HepG2 (cell line): ENCODE results near the gene GSPT1. TPM values are rescaled to one million over a fixed set of nuclear protein-coding genes. Genes with fewer than 3 reads are reported as not detected.

ENCODE experiments used
- ATF1 ChIP-seq: IDR thresholded peaks from 2 replicates; pipeline ENCODE4 v1.6.1; 2016; ENCODE audit warnings: mild to moderate bottlenecking, control low read depth
- MEF2D ChIP-seq: sonication (generic); formaldehyde crosslinking; IDR thresholded peaks from 2 replicates; pipeline ENCODE4 v1.5.1; 2020; ENCODE audit warnings: mild to moderate bottlenecking, missing genetic modification reagents
- SOX13 ChIP-seq, 3 experiments: fragments of 450-650 bp in 1 of 3; sonication (generic) in 1 of 3; formaldehyde crosslinking in 1 of 3; IDR thresholded peaks in 2 of 3; conservative IDR thresholded peaks in 1 of 3; 2 replicates each; pipeline versions ENCODE4 v1.5.0 to v1.6.1; 2016 to 2020; ENCODE audit warnings: antibody characterized with exemption in 1 of 3, mild to moderate bottlenecking in 1 of 3, missing compliant biosample characterization in 1 of 3, missing genetic modification reagents in 1 of 3, moderate library complexity in 1 of 3
- ZNF256 ChIP-seq: sonication (generic); formaldehyde crosslinking; conservative IDR thresholded peaks from 2 replicates; pipeline ENCODE4 v1.4.0; 2020; ENCODE audit warnings: missing genetic modification reagents
- ZNF33A ChIP-seq: sonication (generic); formaldehyde crosslinking; IDR thresholded peaks from 2 replicates; pipeline ENCODE4 v1.5.1; 2020; ENCODE audit warnings: missing genetic modification reagents, mild to moderate bottlenecking, moderate library complexity, borderline replicate concordance
- ZNF850 ChIP-seq: sonication (generic); formaldehyde crosslinking; conservative IDR thresholded peaks from 2 replicates; pipeline ENCODE4 v1.9.0; 2021; ENCODE audit warnings: mild to moderate bottlenecking, missing genetic modification reagents
- polyA plus RNA-seq, 8 experiments: library from polyadenylated mRNA; depleted of rRNA in 3 of 8; stranded (reverse) in 7 of 8; unstranded in 1 of 8; fragments of >200 nt; fragmentation: Illumina TruSeq in 4 of 8; extraction: Trizol in 4 of 8; gene quantifications; 2 replicates each; pipeline versions ENCODE4 v1.2.1 to v1.2.3, GENCODE V29; 2011 to 2016; ENCODE audit warnings: low read depth in 4 of 8, missing spikeins in 1 of 8, mixed read lengths in 1 of 8; ENCODE audit not compliant: insufficient read depth in 1 of 8
- total RNA-seq, 5 experiments: library from RNA; depleted of rRNA; stranded (reverse); fragments of >200 nt; fragmentation: Illumina TruSeq; extraction: Trizol; gene quantifications; 2 replicates each; pipeline ENCODE4 v1.2.3, GENCODE V29; 2016; ENCODE audit warnings: low read depth in 1 of 5
- TF ChIP-seq, protein P1 (sequence below): sonication (generic); formaldehyde crosslinking; IDR thresholded peaks from 2 replicates; pipeline ENCODE4 v1.4.0; 2020; ENCODE audit warnings: missing genetic modification reagents
- TF ChIP-seq, protein P2 (sequence below), 2 experiments: sonication (generic) in 1 of 2; formaldehyde crosslinking in 1 of 2; IDR thresholded peaks; 2 replicates each; pipeline versions ENCODE4 v1.4.0 to v1.6.1; 2018 to 2020; ENCODE audit warnings: missing genetic modification reagents in 2 of 2, borderline replicate concordance in 1 of 2, low read depth in 1 of 2, mild to moderate bottlenecking in 1 of 2, missing biosample characterization in 1 of 2
- TF ChIP-seq, protein P3 (sequence below): sonication (generic); formaldehyde crosslinking; IDR thresholded peaks from 2 replicates; pipeline ENCODE4 v1.8.1; 2023; ENCODE audit warnings: missing genetic modification reagents, inconsistent platforms, borderline replicate concordance
- TF ChIP-seq, protein P4 (sequence below): sonication (generic); formaldehyde crosslinking; IDR thresholded peaks from 2 replicates; pipeline ENCODE4 v1.4.0; 2020; ENCODE audit warnings: mild to moderate bottlenecking, missing genetic modification reagents
- TF ChIP-seq, protein P5 (sequence below): sonication (generic); formaldehyde crosslinking; IDR thresholded peaks from 2 replicates; pipeline ENCODE4 v1.4.0; 2020; ENCODE audit warnings: missing genetic modification reagents, borderline replicate concordance
- TF ChIP-seq, protein P6 (sequence below), 2 experiments: fragments of 450-650 bp in 1 of 2; sonication (generic) in 1 of 2; formaldehyde crosslinking; IDR thresholded peaks; 2 replicates each; pipeline versions ENCODE4 v1.5.0 to v1.8.0; 2020 to 2022; ENCODE audit warnings: mild to moderate bottlenecking in 1 of 2, missing genetic modification reagents in 1 of 2

GSPT1 gene
- total and polyA plus RNA-seq, 2 of the 13 experiments (the other 11 are each of a cell fraction or from before 2014, with no cell fraction given), result 120 to 316 TPM

DNA sequence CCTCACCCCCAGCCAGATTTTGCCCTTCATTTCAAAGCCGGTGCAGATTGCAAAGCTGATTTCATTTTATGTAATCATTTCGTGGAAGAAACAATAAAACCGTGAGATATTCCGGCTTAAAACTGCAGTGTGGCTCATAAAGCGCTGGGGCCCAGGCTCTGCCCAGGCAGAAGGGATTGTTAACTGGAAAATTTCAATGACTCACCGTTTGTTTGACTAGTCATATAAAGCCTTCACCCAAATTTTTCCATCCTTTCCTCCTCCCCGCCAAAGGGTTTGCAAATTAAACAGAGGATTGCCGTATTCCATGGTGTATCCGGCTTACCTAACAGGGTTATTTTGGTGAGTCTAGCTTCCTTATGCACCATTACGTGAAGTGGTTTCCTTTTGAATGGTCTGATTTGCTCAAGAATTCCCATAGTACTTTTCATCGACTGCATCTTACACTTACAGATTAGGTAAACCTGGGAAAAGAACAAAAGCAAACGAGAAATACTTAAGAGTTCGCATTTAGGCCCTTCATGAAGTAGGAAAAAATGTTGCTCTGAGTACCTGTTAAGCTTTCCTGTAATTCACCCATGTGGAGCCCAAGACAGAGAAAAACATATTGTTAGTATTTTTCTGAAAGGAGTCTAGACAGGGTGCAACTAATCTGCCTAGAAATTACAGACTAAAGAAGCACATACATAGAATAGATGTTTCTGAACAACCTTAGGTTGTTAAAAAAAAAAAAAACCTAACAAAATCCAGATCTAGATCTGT is 949 bp upstream of the GSPT1 start (continued):
- TF ChIP-seq, protein P1, sequence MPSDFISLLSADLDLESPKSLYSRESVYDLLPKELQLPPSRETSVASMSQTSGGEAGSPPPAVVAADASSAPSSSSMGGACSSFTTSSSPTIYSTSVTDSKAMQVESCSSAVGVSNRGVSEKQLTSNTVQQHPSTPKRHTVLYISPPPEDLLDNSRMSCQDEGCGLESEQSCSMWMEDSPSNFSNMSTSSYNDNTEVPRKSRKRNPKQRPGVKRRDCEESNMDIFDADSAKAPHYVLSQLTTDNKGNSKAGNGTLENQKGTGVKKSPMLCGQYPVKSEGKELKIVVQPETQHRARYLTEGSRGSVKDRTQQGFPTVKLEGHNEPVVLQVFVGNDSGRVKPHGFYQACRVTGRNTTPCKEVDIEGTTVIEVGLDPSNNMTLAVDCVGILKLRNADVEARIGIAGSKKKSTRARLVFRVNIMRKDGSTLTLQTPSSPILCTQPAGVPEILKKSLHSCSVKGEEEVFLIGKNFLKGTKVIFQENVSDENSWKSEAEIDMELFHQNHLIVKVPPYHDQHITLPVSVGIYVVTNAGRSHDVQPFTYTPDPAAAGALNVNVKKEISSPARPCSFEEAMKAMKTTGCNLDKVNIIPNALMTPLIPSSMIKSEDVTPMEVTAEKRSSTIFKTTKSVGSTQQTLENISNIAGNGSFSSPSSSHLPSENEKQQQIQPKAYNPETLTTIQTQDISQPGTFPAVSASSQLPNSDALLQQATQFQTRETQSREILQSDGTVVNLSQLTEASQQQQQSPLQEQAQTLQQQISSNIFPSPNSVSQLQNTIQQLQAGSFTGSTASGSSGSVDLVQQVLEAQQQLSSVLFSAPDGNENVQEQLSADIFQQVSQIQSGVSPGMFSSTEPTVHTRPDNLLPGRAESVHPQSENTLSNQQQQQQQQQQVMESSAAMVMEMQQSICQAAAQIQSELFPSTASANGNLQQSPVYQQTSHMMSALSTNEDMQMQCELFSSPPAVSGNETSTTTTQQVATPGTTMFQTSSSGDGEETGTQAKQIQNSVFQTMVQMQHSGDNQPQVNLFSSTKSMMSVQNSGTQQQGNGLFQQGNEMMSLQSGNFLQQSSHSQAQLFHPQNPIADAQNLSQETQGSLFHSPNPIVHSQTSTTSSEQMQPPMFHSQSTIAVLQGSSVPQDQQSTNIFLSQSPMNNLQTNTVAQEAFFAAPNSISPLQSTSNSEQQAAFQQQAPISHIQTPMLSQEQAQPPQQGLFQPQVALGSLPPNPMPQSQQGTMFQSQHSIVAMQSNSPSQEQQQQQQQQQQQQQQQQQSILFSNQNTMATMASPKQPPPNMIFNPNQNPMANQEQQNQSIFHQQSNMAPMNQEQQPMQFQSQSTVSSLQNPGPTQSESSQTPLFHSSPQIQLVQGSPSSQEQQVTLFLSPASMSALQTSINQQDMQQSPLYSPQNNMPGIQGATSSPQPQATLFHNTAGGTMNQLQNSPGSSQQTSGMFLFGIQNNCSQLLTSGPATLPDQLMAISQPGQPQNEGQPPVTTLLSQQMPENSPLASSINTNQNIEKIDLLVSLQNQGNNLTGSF (CRISPR knock-in tag), result peak; percentile 77
- TF ChIP-seq, protein P2, sequence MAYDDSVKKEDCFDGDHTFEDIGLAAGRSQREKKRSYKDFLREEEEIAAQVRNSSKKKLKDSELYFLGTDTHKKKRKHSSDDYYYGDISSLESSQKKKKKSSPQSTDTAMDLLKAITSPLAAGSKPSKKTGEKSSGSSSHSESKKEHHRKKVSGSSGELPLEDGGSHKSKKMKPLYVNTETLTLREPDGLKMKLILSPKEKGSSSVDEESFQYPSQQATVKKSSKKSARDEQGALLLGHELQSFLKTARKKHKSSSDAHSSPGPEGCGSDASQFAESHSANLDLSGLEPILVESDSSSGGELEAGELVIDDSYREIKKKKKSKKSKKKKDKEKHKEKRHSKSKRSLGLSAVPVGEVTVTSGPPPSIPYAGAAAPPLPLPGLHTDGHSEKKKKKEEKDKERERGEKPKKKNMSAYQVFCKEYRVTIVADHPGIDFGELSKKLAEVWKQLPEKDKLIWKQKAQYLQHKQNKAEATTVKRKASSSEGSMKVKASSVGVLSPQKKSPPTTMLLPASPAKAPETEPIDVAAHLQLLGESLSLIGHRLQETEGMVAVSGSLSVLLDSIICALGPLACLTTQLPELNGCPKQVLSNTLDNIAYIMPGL (CRISPR knock-in tag; IDR thresholded peaks at IDR 0.05; ENCODE audit: borderline replicate concordance in 1 of 2, low read depth in 1 of 2), result no peak; a peak in 1 of 4 replicates
- TF ChIP-seq ZNF33A (CRISPR knock-in tag) (peak; percentile 97; the same call in 1 of the 2 replicates), ZNF850 (CRISPR knock-in tag) (no peak), ZNF256 (0 out of 2 replicates have a peak, but pooled peaks have one; percentile 59), MEF2D (CRISPR knock-in tag) (no peak), ATF1 (peak; percentile 42; the same call in 1 of the 2 replicates), SOX13 (IDR thresholded peaks at IDR 0.05) (no peak), SOX13 (CRISPR knock-in tag; conservative IDR thresholded peaks at IDR 0.05 in 1 of 2, IDR thresholded peaks at IDR 0.05 in 1 of 2) (peak; percentile 13 to 64; a peak in 1 of 4 replicates)
- TF ChIP-seq, protein P3, sequence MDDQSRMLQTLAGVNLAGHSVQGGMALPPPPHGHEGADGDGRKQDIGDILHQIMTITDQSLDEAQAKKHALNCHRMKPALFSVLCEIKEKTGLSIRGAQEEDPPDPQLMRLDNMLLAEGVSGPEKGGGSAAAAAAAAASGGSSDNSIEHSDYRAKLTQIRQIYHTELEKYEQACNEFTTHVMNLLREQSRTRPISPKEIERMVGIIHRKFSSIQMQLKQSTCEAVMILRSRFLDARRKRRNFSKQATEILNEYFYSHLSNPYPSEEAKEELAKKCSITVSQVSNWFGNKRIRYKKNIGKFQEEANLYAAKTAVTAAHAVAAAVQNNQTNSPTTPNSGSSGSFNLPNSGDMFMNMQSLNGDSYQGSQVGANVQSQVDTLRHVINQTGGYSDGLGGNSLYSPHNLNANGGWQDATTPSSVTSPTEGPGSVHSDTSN (CRISPR knock-in tag), result no peak
- TF ChIP-seq, protein P4, sequence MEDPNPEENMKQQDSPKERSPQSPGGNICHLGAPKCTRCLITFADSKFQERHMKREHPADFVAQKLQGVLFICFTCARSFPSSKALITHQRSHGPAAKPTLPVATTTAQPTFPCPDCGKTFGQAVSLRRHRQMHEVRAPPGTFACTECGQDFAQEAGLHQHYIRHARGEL, result 0 out of 2 replicates have a peak, but pooled peaks have one; percentile 10
- TF ChIP-seq, protein P5, sequence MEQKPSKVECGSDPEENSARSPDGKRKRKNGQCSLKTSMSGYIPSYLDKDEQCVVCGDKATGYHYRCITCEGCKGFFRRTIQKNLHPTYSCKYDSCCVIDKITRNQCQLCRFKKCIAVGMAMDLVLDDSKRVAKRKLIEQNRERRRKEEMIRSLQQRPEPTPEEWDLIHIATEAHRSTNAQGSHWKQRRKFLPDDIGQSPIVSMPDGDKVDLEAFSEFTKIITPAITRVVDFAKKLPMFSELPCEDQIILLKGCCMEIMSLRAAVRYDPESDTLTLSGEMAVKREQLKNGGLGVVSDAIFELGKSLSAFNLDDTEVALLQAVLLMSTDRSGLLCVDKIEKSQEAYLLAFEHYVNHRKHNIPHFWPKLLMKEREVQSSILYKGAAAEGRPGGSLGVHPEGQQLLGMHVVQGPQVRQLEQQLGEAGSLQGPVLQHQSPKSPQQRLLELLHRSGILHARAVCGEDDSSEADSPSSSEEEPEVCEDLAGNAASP (CRISPR knock-in tag), result peak; percentile 73
- TF ChIP-seq, protein P6, sequence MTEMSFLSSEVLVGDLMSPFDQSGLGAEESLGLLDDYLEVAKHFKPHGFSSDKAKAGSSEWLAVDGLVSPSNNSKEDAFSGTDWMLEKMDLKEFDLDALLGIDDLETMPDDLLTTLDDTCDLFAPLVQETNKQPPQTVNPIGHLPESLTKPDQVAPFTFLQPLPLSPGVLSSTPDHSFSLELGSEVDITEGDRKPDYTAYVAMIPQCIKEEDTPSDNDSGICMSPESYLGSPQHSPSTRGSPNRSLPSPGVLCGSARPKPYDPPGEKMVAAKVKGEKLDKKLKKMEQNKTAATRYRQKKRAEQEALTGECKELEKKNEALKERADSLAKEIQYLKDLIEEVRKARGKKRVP (CRISPR knock-in tag; IDR thresholded peaks at IDR 0.05), result peak in 1 of 2 experiments; percentile 71; a peak in 1 of 4 replicates
